IMR-90 (cell line): ENCODE results near the gene DESI2. TPM values are rescaled to one million over a fixed set of nuclear protein-coding genes. Genes with fewer than 3 reads are reported as not detected.

Source experiments
- ATAC-seq: fragments of 200-7000 bp; cut with Tn5 transposase; 2 replicates; pipeline ENCODE4 v1.9.1; 2020; ENCODE audit warnings: low read depth, mild to moderate bottlenecking, moderate library complexity
- BruUV-seq: library from RNA; stranded (reverse); fragments of 400-500 nt; replicated peaks from 2 replicates; lab custom pipeline; 2021; lab: Mats Ljungman, UMichigan
- CTCF ChIA-PET: fragments of 300-600 bp; formaldehyde crosslinking; extraction: SDS; loops from one replicate; lab custom pipeline; 2021; ENCODE audit warnings: antibody characterized with exemption; lab: Yijun Ruan, JAX
- POLR2A ChIA-PET: fragments of 300-600 bp; sonication (Branson Sonifier 250); formaldehyde crosslinking; loops from one replicate; lab custom pipeline; 2022; ENCODE audit warnings: antibody characterized with exemption; ENCODE audit not compliant: unreplicated experiment; lab: Charles Lee
- DNase-seq: peaks from one replicate; pipeline ENCODE4 v3.0.0; 2013
- H2AFZ ChIP-seq: replicated peaks from 2 replicates; pipeline ENCODE3; 2013; ENCODE audit warnings: low read length, mild to moderate bottlenecking; ENCODE audit not compliant: poor library complexity
- H2AK5ac ChIP-seq: 2 replicates; pipeline ENCODE4 v1.6.1; 2013; ENCODE audit warnings: low read depth, low read length, inconsistent platforms
- H2AK9ac ChIP-seq: replicated peaks from 2 replicates; pipeline ENCODE3; 2013; ENCODE audit warnings: mild to moderate bottlenecking, low read depth, low read length, moderate library complexity; ENCODE audit not compliant: poor library complexity
- H2BK120ac ChIP-seq: 2 replicates; pipeline ENCODE4 v1.6.1; 2013; ENCODE audit warnings: low read depth, low read length, inconsistent platforms
- H2BK15ac ChIP-seq: 3 replicates; pipeline ENCODE4 v1.6.1; 2013; ENCODE audit warnings: low read depth, low read length, inconsistent platforms
- H2BK20ac ChIP-seq: 2 replicates; pipeline ENCODE4 v1.6.1; 2013; ENCODE audit warnings: low read depth, mild to moderate bottlenecking, inconsistent platforms, low read length, moderate library complexity
- H2BK5ac ChIP-seq: 2 replicates; pipeline ENCODE4 v1.6.1; 2013; ENCODE audit warnings: mild to moderate bottlenecking, low read depth, low read length, inconsistent platforms; ENCODE audit not compliant: poor library complexity, severe bottlenecking
- H3K14ac ChIP-seq: replicated peaks from 2 replicates; pipeline ENCODE4 v1.6.1; 2013; ENCODE audit warnings: low read depth, low read length, inconsistent platforms
- H3K18ac ChIP-seq: 2 replicates; pipeline ENCODE4 v1.6.1; 2013; ENCODE audit warnings: low read depth, low read length, control low read depth
- H3K23ac ChIP-seq: 2 replicates; pipeline ENCODE4 v1.6.1; 2013; ENCODE audit warnings: low read depth, low read length, inconsistent platforms
- H3K27ac ChIP-seq: 2 replicates; pipeline ENCODE4 v1.5.1; 2013; ENCODE audit warnings: mild to moderate bottlenecking, control low read depth, low read length; ENCODE audit not compliant: insufficient read depth
- H3K27me3 ChIP-seq: 2 replicates; pipeline ENCODE4 v1.6.1; 2013; ENCODE audit warnings: low read length; ENCODE audit not compliant: control insufficient read depth, insufficient read depth
- H3K36me3 ChIP-seq: 2 replicates; pipeline ENCODE4 v1.6.1; 2013; ENCODE audit warnings: low read length, mixed read lengths; ENCODE audit not compliant: control insufficient read depth, insufficient read depth
- H3K4ac ChIP-seq: 2 replicates; pipeline ENCODE4 v1.6.1; 2013; ENCODE audit warnings: low read depth, low read length, inconsistent platforms
- H3K4me1 ChIP-seq: 2 replicates; pipeline ENCODE4 v1.6.1; 2013; ENCODE audit warnings: low read length, mixed read lengths; ENCODE audit not compliant: control insufficient read depth, insufficient read depth
- H3K4me2 ChIP-seq: 2 replicates; pipeline ENCODE4 v1.6.1; 2013; ENCODE audit warnings: low read depth, mild to moderate bottlenecking, control low read depth, low read length, moderate library complexity
- H3K4me3 ChIP-seq: 2 replicates; pipeline ENCODE4 v1.5.1; 2013; ENCODE audit warnings: low read depth, mild to moderate bottlenecking, control low read depth, low read length, moderate library complexity; ENCODE audit not compliant: insufficient read depth
- H3K56ac ChIP-seq: 2 replicates; pipeline ENCODE4 v1.6.1; 2013; ENCODE audit warnings: low read length, inconsistent platforms; ENCODE audit not compliant: insufficient read depth; ENCODE audit errors: extremely low read depth
- H3K79me1 ChIP-seq, 2 experiments: 2 replicates each; pipeline ENCODE4 v1.6.1; 2013; ENCODE audit warnings: low read length in 2 of 2, inconsistent platforms in 1 of 2, low read depth in 1 of 2
- H3K9ac ChIP-seq: 2 replicates; pipeline ENCODE4 v1.6.1; 2013; ENCODE audit warnings: low read depth, low read length, control low read depth
- H3K9me1 ChIP-seq: 2 replicates; pipeline ENCODE4 v1.6.1; 2013; ENCODE audit warnings: low read length, inconsistent platforms; ENCODE audit not compliant: insufficient read depth
- H3K9me3 ChIP-seq: 2 replicates; pipeline ENCODE4 v1.6.1; 2013; ENCODE audit warnings: low read length; ENCODE audit not compliant: control insufficient read depth, insufficient read depth
- H4K20me1 ChIP-seq: 2 replicates; pipeline ENCODE4 v1.6.1; 2013; ENCODE audit warnings: low read length, inconsistent platforms; ENCODE audit not compliant: insufficient read depth
- H4K5ac ChIP-seq: 2 replicates; pipeline ENCODE4 v1.6.1; 2013; ENCODE audit warnings: mild to moderate bottlenecking, low read depth, low read length, control low read depth
- H4K8ac ChIP-seq, 2 experiments: 2 replicates each; pipeline ENCODE4 v1.6.1; 2013; ENCODE audit warnings: low read depth in 2 of 2, low read length in 2 of 2, control low read depth in 1 of 2, inconsistent platforms in 1 of 2
- H4K91ac ChIP-seq: 2 replicates; pipeline ENCODE4 v1.6.1; 2013; ENCODE audit warnings: low read depth, low read length, inconsistent platforms; ENCODE audit not compliant: insufficient read depth
- BHLHE40 ChIP-seq: fragments of 150-350 bp; IDR thresholded peaks from 2 replicates; pipeline ENCODE4 v1.6.1; 2016; ENCODE audit warnings: mild to moderate bottlenecking, low read depth, low read length
- WGBS, 2 experiments: methylation state at CpG; one replicate each; pipeline versions ENCODE4 v1.1.5 to v1.1.7; 2013; ENCODE audit warnings: missing lambda C conversion rate in 2 of 2; ENCODE audit not compliant: insufficient read length in 1 of 2; ENCODE audit errors: extremely low coverage in 2 of 2; 5-methylcytosine and 5-hydroxymethylcytosine counted together
- dilution Hi-C: fragments of 300-500 bp; cut with HindIII; formaldehyde crosslinking; loops from one replicate; pipeline ENCODE4 v1.14.3; 2018; ENCODE audit warnings: low sequenced_read_pairs; ENCODE audit not compliant: unreplicated experiment
- in situ Hi-C: fragments of 300-500 bp; cut with MboI; formaldehyde crosslinking; loops from 3 replicates; pipeline ENCODE4 v1.14.3; 2019; ENCODE audit warnings: low sequenced_read_pairs, inconsistent platforms, mixed read lengths
- intact Hi-C: fragments of 100-400 bp; cut with micrococcal nuclease; formaldehyde crosslinking; loops from 2 replicates; pipeline ENCODE4 v1.10.0; 2022
- polyA plus RNA-seq, 3 experiments: library from polyadenylated mRNA; depleted of rRNA; stranded (reverse); fragments of >200 nt; gene quantifications; 2 replicates each; pipeline ENCODE4 v1.2.3, GENCODE V29; 2012; ENCODE audit warnings: low replicate concordance in 1 of 3
- total RNA-seq: library from RNA; depleted of rRNA; stranded (reverse); fragments of >200 nt; gene quantifications from 2 replicates; pipeline ENCODE4 v1.2.3, GENCODE V29; 2012

Gene DESI2
- total and polyA plus RNA-seq, 2 of the 4 experiments (the other 2 are of a cell fraction), result 19.0 to 43.6 TPM

DNA sequence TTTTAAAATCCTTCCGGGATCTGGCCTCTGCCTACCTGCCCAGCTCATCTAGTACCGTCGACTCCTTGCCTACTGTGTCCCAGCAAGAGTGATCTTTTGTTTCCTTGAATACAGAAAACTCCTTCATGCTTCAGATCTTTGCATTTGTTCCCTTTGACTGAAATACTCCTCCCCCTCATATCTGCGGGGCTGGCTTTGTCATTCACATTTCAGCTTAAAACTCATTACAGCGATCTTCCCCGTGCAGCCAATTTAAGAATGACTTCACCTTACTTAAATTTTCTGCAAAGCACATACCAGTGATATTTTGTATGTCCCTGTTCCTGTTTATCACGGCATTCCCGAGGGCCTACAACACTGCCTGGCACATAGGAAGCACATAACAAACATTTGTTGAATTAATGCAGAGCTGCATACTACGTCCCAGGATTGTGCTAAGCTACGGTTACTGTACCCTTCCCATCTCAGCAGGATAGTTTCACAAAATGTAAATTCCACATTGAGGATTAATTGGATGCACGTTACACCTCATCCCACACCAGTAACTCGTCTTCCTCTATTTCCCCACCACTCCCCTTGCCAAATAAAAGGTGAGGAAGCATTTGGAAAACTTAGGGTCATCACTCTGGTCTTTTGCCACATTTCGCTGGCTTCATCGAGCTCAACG, 837 bp upstream of the DESI2 start:
- H3K4me1 ChIP-seq, result no peaks in the 10 kb centered on the region
- peak overlapping the region; percentile 72 for H2BK5ac ChIP-seq
- H2AK9ac ChIP-seq, result peak overlapping the region; percentile 12
- CTCF ChIA-PET, result interaction anchor here (0.9 kb wide), 1 partner anchor 68 kb away, joined by 4 read pairs; no protein-coding TSS in a partner anchor
- peak overlapping the region; percentile 73 for H3K4me3 ChIP-seq
- peak overlapping the region; percentile 95 for H3K14ac ChIP-seq
- peak overlapping the region; percentile 93 for H3K4me2 ChIP-seq
- H4K20me1 ChIP-seq, result peaks cover 12% of the 10 kb centered on the region; the same call in 1 of the 2 replicates
- DNase-seq (peak; percentile 11), ATAC-seq (no peak)
- H3K27me3 ChIP-seq, result no peaks in the 10 kb centered on the region
- H3K79me1 ChIP-seq, result peaks cover 6 to 29% of the 10 kb centered on the region in 2 experiments; a peak in 2 of 4 replicates
- H3K27ac ChIP-seq, result peak overlapping the region; percentile 49
- H3K36me3 ChIP-seq, result peaks cover under 1% of the 10 kb centered on the region; the same call in 1 of the 2 replicates
- peak overlapping the region; percentile 51; the same call in 1 of the 2 replicates for H2BK20ac ChIP-seq
- H3K4ac ChIP-seq, result peak overlapping the region; percentile 93
- H3K9me1 ChIP-seq, result peaks cover 10% of the 10 kb centered on the region; the same call in 1 of the 2 replicates
- dilution Hi-C loops, result no loop called here
- peak overlapping the region; percentile 41; the same call in 2 of the 3 replicates for H2BK15ac ChIP-seq
- H3K9ac ChIP-seq, result peak overlapping the region; percentile 83
- in situ Hi-C loops, result no loop called here
- no peak for TF ChIP-seq BHLHE40
- H3K23ac ChIP-seq, result peak overlapping the region; percentile 78
- intact Hi-C loops, result loop anchor here (2.0 to 5.0 kb wide), 2 partner anchors 183 to 200 kb away; partner anchors contain the start of genes ADSS2 and COX20
- peaks cover 2% of the 10 kb centered on the region for H3K9me3 ChIP-seq
- peak overlapping the region; percentile 92 for H3K56ac ChIP-seq
- peak overlapping the region; percentile 60; the same call in 1 of the 2 replicates for H2BK120ac ChIP-seq
- H3K18ac ChIP-seq, result peak overlapping the region; percentile 51; the same call in 1 of the 2 replicates
- BruUV-seq, result no TSS peak
- POLR2A ChIA-PET, result interaction anchor here (0.6 kb wide), 1 partner anchor 217 kb away, joined by 3 read pairs; no protein-coding TSS in a partner anchor
- peak overlapping the region; percentile 73 for H4K91ac ChIP-seq
- peak overlapping the region; percentile 96 to 99 for H4K8ac ChIP-seq
- peak overlapping the region; percentile 98 for H2AFZ ChIP-seq
- peak overlapping the region; percentile 61; the same call in 1 of the 2 replicates for H2AK5ac ChIP-seq
- H4K5ac ChIP-seq, result peak overlapping the region; percentile 91
- WGBS, 2 experiments, result 83% methylated on average over 6 of the region's 15 CpGs; no CpG with 5 or more reads in 1 of the 2 experiments
